RCC 7860 (cell line): ENCODE measurements around the gene AP3B2.

Experiments
- DNase-seq: peaks from one replicate; pipeline ENCODE4 v3.0.0-alpha.2; 2015; ENCODE audit warnings: low spot score
- FAIRE-seq: peaks from 2 replicates; lab custom pipeline; 2012; peaks lifted over from hg19 to GRCh38; lab: Jason Lieb, UNC

The AP3B2 gene

DNA sequence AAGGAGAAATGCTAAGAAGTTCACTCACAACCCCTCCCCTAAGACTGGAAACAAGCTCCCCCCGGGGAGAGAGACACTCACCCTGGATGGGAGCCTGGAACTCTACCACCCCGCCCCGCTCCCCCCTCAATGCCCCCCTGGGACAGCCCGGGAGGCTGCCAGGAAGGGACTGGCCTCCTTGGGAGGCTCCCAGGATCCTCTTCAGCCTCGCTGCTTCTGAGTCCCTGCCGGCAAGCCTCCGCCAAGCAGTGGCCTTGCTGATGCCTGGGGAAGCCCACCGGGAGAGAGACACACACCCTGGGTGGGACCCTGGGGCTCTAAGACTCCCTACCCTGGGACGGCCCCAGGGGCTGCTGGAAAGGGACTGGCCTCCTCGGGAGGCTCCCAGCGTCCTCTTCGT lies 95.9 kb downstream of the AP3B2 start:
- FAIRE-seq (no peak), DNase-seq (no peak)

DNA sequence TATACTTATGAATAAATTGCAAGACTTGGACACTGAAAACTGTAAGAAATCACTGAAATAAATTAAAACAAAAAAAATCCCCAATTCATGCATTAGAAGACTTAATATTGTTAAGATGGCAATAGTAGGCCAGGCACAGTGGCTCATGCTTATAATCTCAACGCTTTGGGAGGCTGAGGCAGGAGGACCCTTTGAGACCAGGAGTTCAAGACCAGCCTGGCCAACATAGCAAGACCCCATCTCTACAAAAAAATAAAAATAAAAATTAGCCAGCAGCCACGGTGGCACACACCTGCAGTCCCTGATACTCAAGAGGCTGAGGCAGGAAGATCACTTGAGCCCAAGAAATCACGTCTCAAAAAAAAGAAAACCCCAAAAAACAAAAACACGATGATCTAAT lies 98.3 kb downstream of the AP3B2 start:
- FAIRE-seq = no peak

More for the DNA sequence above, 98.3 kb downstream of the AP3B2 start:
- DNase-seq = no peak
